NB4 (cell line): ENCODE measurements around the gene NRG3.

ENCODE experiments used
- MYC ChIP-seq: IDR thresholded peaks from 2 replicates; pipeline ENCODE4 v1.6.1; 2011; ENCODE audit warnings: low read depth, low read length
- POLR2A ChIP-seq: IDR thresholded peaks from 2 replicates; pipeline ENCODE4 v1.6.1; 2011; ENCODE audit warnings: mild to moderate bottlenecking; ENCODE audit not compliant: insufficient read length; ENCODE audit errors: extremely low read depth
- TF ChIP-seq, protein P1 (sequence below): IDR thresholded peaks from 2 replicates; pipeline ENCODE4 v1.6.1; 2011; ENCODE audit warnings: low read depth, low read length
- TF ChIP-seq, protein P2 (sequence below): IDR thresholded peaks from one replicate; pipeline ENCODE4 v1.5.1; 2012; ENCODE audit warnings: low read depth, low read length

DNA sequence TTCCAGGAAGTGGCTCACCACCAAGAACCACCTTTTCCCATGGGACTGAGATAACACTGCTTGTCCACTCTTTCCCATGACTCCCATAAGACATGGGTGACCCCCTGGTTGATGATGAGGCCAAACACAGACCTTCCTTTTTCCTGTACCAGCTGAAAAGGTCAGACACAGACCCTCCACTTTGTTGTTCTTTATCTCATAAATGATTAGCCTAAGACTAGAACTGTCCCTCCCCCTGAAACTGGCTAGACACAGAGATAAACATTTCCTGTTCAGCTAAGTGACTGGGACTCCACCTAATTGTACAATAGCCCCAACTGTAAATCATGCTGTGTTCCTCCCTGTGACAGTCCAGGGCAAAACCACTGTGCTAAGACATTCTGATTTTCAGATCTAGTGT lies 8.2 kb upstream of the NRG3 start:
- TF ChIP-seq, protein P1, sequence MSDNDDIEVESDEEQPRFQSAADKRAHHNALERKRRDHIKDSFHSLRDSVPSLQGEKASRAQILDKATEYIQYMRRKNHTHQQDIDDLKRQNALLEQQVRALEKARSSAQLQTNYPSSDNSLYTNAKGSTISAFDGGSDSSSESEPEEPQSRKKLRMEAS: no peak
- no peak for TF ChIP-seq POLR2A
- TF ChIP-seq, protein P2, sequence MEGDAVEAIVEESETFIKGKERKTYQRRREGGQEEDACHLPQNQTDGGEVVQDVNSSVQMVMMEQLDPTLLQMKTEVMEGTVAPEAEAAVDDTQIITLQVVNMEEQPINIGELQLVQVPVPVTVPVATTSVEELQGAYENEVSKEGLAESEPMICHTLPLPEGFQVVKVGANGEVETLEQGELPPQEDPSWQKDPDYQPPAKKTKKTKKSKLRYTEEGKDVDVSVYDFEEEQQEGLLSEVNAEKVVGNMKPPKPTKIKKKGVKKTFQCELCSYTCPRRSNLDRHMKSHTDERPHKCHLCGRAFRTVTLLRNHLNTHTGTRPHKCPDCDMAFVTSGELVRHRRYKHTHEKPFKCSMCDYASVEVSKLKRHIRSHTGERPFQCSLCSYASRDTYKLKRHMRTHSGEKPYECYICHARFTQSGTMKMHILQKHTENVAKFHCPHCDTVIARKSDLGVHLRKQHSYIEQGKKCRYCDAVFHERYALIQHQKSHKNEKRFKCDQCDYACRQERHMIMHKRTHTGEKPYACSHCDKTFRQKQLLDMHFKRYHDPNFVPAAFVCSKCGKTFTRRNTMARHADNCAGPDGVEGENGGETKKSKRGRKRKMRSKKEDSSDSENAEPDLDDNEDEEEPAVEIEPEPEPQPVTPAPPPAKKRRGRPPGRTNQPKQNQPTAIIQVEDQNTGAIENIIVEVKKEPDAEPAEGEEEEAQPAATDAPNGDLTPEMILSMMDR: no peak
- no peak for TF ChIP-seq MYC
